Neural cell (in vitro differentiated cells): Measurements from ENCODE around the gene LMCD1. TPM values are rescaled to one million over a fixed set of nuclear protein-coding genes. Genes with fewer than 3 reads are reported as not detected.

ENCODE experiments used
- H2AFZ ChIP-seq: fragments of 200-600, 300-800 bp; sonication (generic), shearing (Covaris generic); 2 replicates; pipeline ENCODE4 v1.6.0; 2014; ENCODE audit warnings: low read depth, mild to moderate bottlenecking, antibody characterized with exemption, low read length, moderate library complexity
- H3F3A ChIP-seq: fragments of 200-600 bp; shearing (Covaris generic); 2 replicates; pipeline ENCODE4 v1.6.1; 2016; ENCODE audit warnings: mild to moderate bottlenecking, moderate library complexity, mixed read lengths, antibody characterized with exemption, low read length; ENCODE audit not compliant: insufficient read depth, poor library complexity, severe bottlenecking
- H3K27ac ChIP-seq: fragments of 200-600, 300-800 bp; sonication (generic), shearing (Covaris generic); 2 replicates; pipeline ENCODE4 v1.5.1; 2014; ENCODE audit warnings: mild to moderate bottlenecking, low read length, moderate library complexity
- H3K27me3 ChIP-seq: fragments of 300-800, 200-600 bp; sonication (generic), shearing (Covaris generic); 2 replicates; pipeline ENCODE4 v1.6.0; 2014; ENCODE audit warnings: mild to moderate bottlenecking, low read depth, low read length, moderate library complexity; ENCODE audit not compliant: insufficient read depth
- H3K36me3 ChIP-seq: fragments of 300-800, 200-600 bp; sonication (generic), shearing (Covaris generic); 2 replicates; pipeline ENCODE4 v1.5.1; 2014; ENCODE audit warnings: mild to moderate bottlenecking, antibody characterized with exemption, low read length, moderate library complexity; ENCODE audit not compliant: insufficient read depth
- H3K4me2 ChIP-seq: fragments of 300-800, 200-600 bp; sonication (generic), shearing (Covaris generic); 2 replicates; pipeline ENCODE4 v1.6.0; 2014; ENCODE audit warnings: mild to moderate bottlenecking, low read length
- H3K4me3 ChIP-seq: fragments of 300-800, 200-600 bp; sonication (generic), shearing (Covaris generic); 2 replicates; pipeline ENCODE4 v1.5.1; 2014; ENCODE audit warnings: mild to moderate bottlenecking, low read length, moderate library complexity
- H3K79me2 ChIP-seq: fragments of 200-600 bp; shearing (Covaris generic); replicated peaks from 2 replicates; pipeline ENCODE4 v1.6.0; 2014; ENCODE audit warnings: mild to moderate bottlenecking, low read length, moderate library complexity; ENCODE audit not compliant: insufficient read depth
- H3K9ac ChIP-seq: fragments of 300-800, 200-600 bp; sonication (generic), shearing (Covaris generic); 2 replicates; pipeline ENCODE4 v1.6.1; 2016; ENCODE audit warnings: mild to moderate bottlenecking, low read length, mixed read lengths
- H3K9me2 ChIP-seq: fragments of 200-600 bp; shearing (Covaris generic); 2 replicates; pipeline ENCODE4 v1.6.1; 2016; ENCODE audit warnings: mild to moderate bottlenecking, low read length, mixed read lengths; ENCODE audit not compliant: insufficient read depth
- H3K9me3 ChIP-seq: fragments of 200-600, 300-800 bp; sonication (generic), shearing (Covaris generic); 2 replicates; pipeline ENCODE4 v1.6.1; 2016; ENCODE audit warnings: mild to moderate bottlenecking, mixed run types, low read length, moderate library complexity, mixed read lengths
- H4K20me1 ChIP-seq: fragments of 200-600 bp; shearing (Covaris generic); 2 replicates; pipeline ENCODE4 v1.6.1; 2016; ENCODE audit warnings: mild to moderate bottlenecking, mixed run types; ENCODE audit not compliant: insufficient read depth
- CTCF ChIP-seq: fragments of 450-650 bp; IDR thresholded peaks from 2 replicates; pipeline ENCODE4 v1.5.1; 2014; ENCODE audit warnings: antibody characterized with exemption, mild to moderate bottlenecking, moderate library complexity; ENCODE audit not compliant: poor library complexity, severe bottlenecking
- EP300 ChIP-seq: fragments of 450-650 bp; conservative IDR thresholded peaks from 2 replicates; pipeline ENCODE4 v1.6.1; 2014; ENCODE audit warnings: antibody characterized with exemption, mild to moderate bottlenecking, moderate library complexity; ENCODE audit not compliant: poor library complexity, severe bottlenecking
- EZH2 ChIP-seq: fragments of 200-600, 300-800 bp; shearing (Covaris generic), sonication (generic); IDR thresholded peaks from 2 replicates; pipeline ENCODE4 v1.6.1; 2014; ENCODE audit warnings: antibody characterized with exemption, low read length, borderline replicate concordance, mild to moderate bottlenecking; ENCODE audit not compliant: insufficient read depth, poor library complexity, severe bottlenecking
- MXI1 ChIP-seq: fragments of 450-650 bp; conservative IDR thresholded peaks from 2 replicates; pipeline ENCODE4 v1.6.1; 2014; ENCODE audit warnings: antibody characterized with exemption, mild to moderate bottlenecking; ENCODE audit not compliant: poor library complexity, severe bottlenecking
- POLR2AphosphoS5 ChIP-seq: IDR thresholded peaks from 2 replicates; pipeline ENCODE4 v1.6.1; 2012
- RAD21 ChIP-seq: fragments of 450-650 bp; conservative IDR thresholded peaks from 2 replicates; pipeline ENCODE4 v1.6.1; 2014; ENCODE audit warnings: antibody characterized with exemption, mild to moderate bottlenecking, moderate library complexity
- REST ChIP-seq: IDR thresholded peaks from 2 replicates; pipeline ENCODE4 v1.6.1; 2012; ENCODE audit warnings: borderline replicate concordance
- SMC3 ChIP-seq: fragments of 450-650 bp; conservative IDR thresholded peaks from 2 replicates; pipeline ENCODE4 v1.6.1; 2014; ENCODE audit warnings: antibody characterized with exemption, mild to moderate bottlenecking, moderate library complexity; ENCODE audit not compliant: poor library complexity
- TAF1 ChIP-seq: IDR thresholded peaks from 2 replicates; pipeline ENCODE4 v1.6.1; 2012; ENCODE audit warnings: low read depth
- polyA plus RNA-seq: library from polyadenylated mRNA; depleted of rRNA; stranded (reverse); fragments of >200 nt; gene quantifications from 2 replicates; pipeline ENCODE4 v1.2.3, GENCODE V29; 2014

LMCD1 gene
- polyA plus RNA-seq, 1 donor from 2014 or later: 3.5 TPM

- Histone ChIP-seq H3K9me3 (no peaks in the 10 kb centered on the region), H3K79me2 (no peaks in the 10 kb centered on the region), H3K27ac (no peak overlapping the region), H3K36me3 (no peaks in the 10 kb centered on the region), H4K20me1 (no peaks in the 10 kb centered on the region), H3K27me3 (no peaks in the 10 kb centered on the region), H3K9me2 (no peaks in the 10 kb centered on the region), H2AFZ (no peak overlapping the region), H3K4me2 (no peak overlapping the region), H3F3A (no peaks in the 10 kb centered on the region), H3K4me3 (no peak overlapping the region), H3K9ac (no peak overlapping the region)
- TF ChIP-seq SMC3 (no peak), MXI1 (no peak), RAD21 (no peak)
Measured at GRCh38 chr3:8595695-8596115, 94.1 kb downstream of the LMCD1 start.

GRCh38 chr3:8596321-8597218, 94.9 kb downstream of the LMCD1 start:
- Histone ChIP-seq H3K27ac (no peak overlapping the region), H3F3A (no peaks in the 10 kb centered on the region), H3K9me3 (no peaks in the 10 kb centered on the region), H3K36me3 (no peaks in the 10 kb centered on the region), H3K4me2 (no peak overlapping the region), H3K27me3 (no peaks in the 10 kb centered on the region), H4K20me1 (no peaks in the 10 kb centered on the region), H3K4me3 (no peak overlapping the region), H3K79me2 (no peaks in the 10 kb centered on the region), H3K9me2 (no peaks in the 10 kb centered on the region), H3K9ac (no peak overlapping the region), H2AFZ (no peak overlapping the region)
- TF ChIP-seq REST: no peak
- TF ChIP-seq EZH2: no peak
- no peak for TF ChIP-seq SMC3
- TF ChIP-seq EP300: no peak
- TF ChIP-seq MXI1: no peak
- TF ChIP-seq RAD21: no peak
- no peak for TF ChIP-seq POLR2AphosphoS5
- no peak for TF ChIP-seq TAF1
- TF ChIP-seq CTCF: no peak
